Glutamatergic neuron (in vitro differentiated cells): ENCODE data around the gene B3GALT6. TPM values are rescaled to one million over a fixed set of nuclear protein-coding genes. Genes with fewer than 3 reads are reported as not detected.

ENCODE experiments used
- DNase-seq: peaks from one replicate; pipeline ENCODE4 v3.0.0; 2022
- H3K27ac Mint-ChIP-seq: one replicate; pipeline ENCODE4 v1.8.0; 2020; ENCODE audit warnings: mild to moderate bottlenecking, mixed read lengths, inconsistent platforms; ENCODE audit not compliant: unreplicated experiment
- H3K27me3 Mint-ChIP-seq: one replicate; pipeline ENCODE4 v1.8.0; 2020; ENCODE audit warnings: mild to moderate bottlenecking, moderate library complexity, mixed read lengths, inconsistent platforms; ENCODE audit not compliant: unreplicated experiment
- H3K36me3 Mint-ChIP-seq: one replicate; pipeline ENCODE4 v1.8.0; 2020; ENCODE audit warnings: mild to moderate bottlenecking, mixed read lengths, inconsistent platforms; ENCODE audit not compliant: unreplicated experiment
- H3K4me1 Mint-ChIP-seq: one replicate; pipeline ENCODE4 v1.8.0; 2020; ENCODE audit warnings: mild to moderate bottlenecking, low read depth, mixed read lengths, inconsistent platforms; ENCODE audit not compliant: unreplicated experiment
- H3K4me3 Mint-ChIP-seq: one replicate; pipeline ENCODE4 v1.8.0; 2020; ENCODE audit warnings: mild to moderate bottlenecking, mixed read lengths, inconsistent platforms; ENCODE audit not compliant: unreplicated experiment
- H3K9me3 Mint-ChIP-seq: one replicate; pipeline ENCODE4 v1.8.0; 2020; ENCODE audit warnings: mild to moderate bottlenecking, moderate library complexity, mixed read lengths, inconsistent platforms; ENCODE audit not compliant: unreplicated experiment
- CTCF ChIP-seq: fragments of 200-600 bp; sonication (generic); IDR thresholded peaks from one replicate; pipeline ENCODE4 v1.5.0; 2021; ENCODE audit not compliant: partially characterized antibody, unreplicated experiment
- total RNA-seq: library from RNA; stranded (reverse); fragmentation: NEBNext Ultra II Directional; extraction: Animal tissue kit (Norgen Biotek cat#: 25700); gene quantifications from one replicate; pipeline ENCODE4 v1.2.1, GENCODE V29; 2021; ENCODE audit not compliant: unreplicated experiment

Gene B3GALT6
- total RNA-seq, 1 donor from 2014 or later = 30.0 TPM

- peaks cover 14% of the 10 kb centered on the region for H3K36me3 Mint-ChIP-seq
- TF ChIP-seq CTCF = no peak
- H3K4me3 Mint-ChIP-seq = no peak overlapping the region
- H3K27ac Mint-ChIP-seq = no peak overlapping the region
- H3K9me3 Mint-ChIP-seq = peaks cover 7% of the 10 kb centered on the region
- H3K27me3 Mint-ChIP-seq = peaks cover 5% of the 10 kb centered on the region
- peak; percentile 22 for DNase-seq
- no peaks in the 10 kb centered on the region for H3K4me1 Mint-ChIP-seq
These were observed 35.4 kb upstream of the B3GALT6 start for GRCh38 chr1:1196431-1197187.

GRCh38 chr1:1197188-1197500 lies 34.9 kb upstream of the B3GALT6 start:
- Mint-ChIP-seq H3K4me1 (no peaks in the 10 kb centered on the region), H3K9me3 (peaks cover 4% of the 10 kb centered on the region), H3K36me3 (peaks cover 10% of the 10 kb centered on the region), H3K27ac (no peak overlapping the region), H3K27me3 (peaks cover 5% of the 10 kb centered on the region), H3K4me3 (no peak overlapping the region)
- TF ChIP-seq CTCF = no peak
- DNase-seq = no peak

GRCh38 chr1:1197551-1198422 lies 34.2 kb upstream of the B3GALT6 start:
- no peak overlapping the region for H3K4me3 Mint-ChIP-seq
- peaks cover 5% of the 10 kb centered on the region for H3K27me3 Mint-ChIP-seq
- no peak for TF ChIP-seq CTCF
- peak; percentile 12 for DNase-seq
- H3K27ac Mint-ChIP-seq = no peak overlapping the region
- peaks cover 4% of the 10 kb centered on the region for H3K9me3 Mint-ChIP-seq
- H3K4me1 Mint-ChIP-seq = no peaks in the 10 kb centered on the region
- peaks cover 8% of the 10 kb centered on the region for H3K36me3 Mint-ChIP-seq

GRCh38 chr1:1198423-1199140 lies 33.5 kb upstream of the B3GALT6 start:
- Mint-ChIP-seq H3K27me3 (peaks cover 5% of the 10 kb centered on the region), H3K4me3 (no peak overlapping the region), H3K27ac (no peak overlapping the region), H3K4me1 (no peaks in the 10 kb centered on the region), H3K9me3 (peaks cover 4% of the 10 kb centered on the region), H3K36me3 (peaks cover 8% of the 10 kb centered on the region)
- peak; percentile 31 for DNase-seq
- TF ChIP-seq CTCF = no peak
